NCI-H187 (cell line): ENCODE data around the gene BIRC5.
"Not testable (repeated sequence)": the region's sequence is repeated elsewhere in the genome, so short reads cannot be mapped to it uniquely, and the experiment has no call there.

Experiments used
- DNase-seq, 2 experiments: peaks; one replicate each; lab custom pipeline; 2025; lab: John Stamatoyannopoulos, UW

Gene BIRC5

GRCh38 chr17:78240012-78240655 is 26.1 kb downstream of the BIRC5 start:
- no peak for DNase-seq

- DNase-seq = no peak
These were observed 26.8 kb downstream of the BIRC5 start for GRCh38 chr17:78240839-78241238.

- no peak for DNase-seq
These were observed 27.4 kb downstream of the BIRC5 start for GRCh38 chr17:78241277-78242023.

GRCh38 chr17:78242024-78242742 is 28.1 kb downstream of the BIRC5 start:
- no peak for DNase-seq

- DNase-seq = no peak
These were observed 33.3 kb downstream of the BIRC5 start for GRCh38 chr17:78247304-78247703.

- DNase-seq = no peak
These were observed 34.2 kb downstream of the BIRC5 start for GRCh38 chr17:78248051-78248914.

GRCh38 chr17:78249074-78249817 is 35.2 kb downstream of the BIRC5 start:
- no peak for DNase-seq

GRCh38 chr17:78249818-78250806 is 36.1 kb downstream of the BIRC5 start:
- DNase-seq = no peak

- peak; percentile 55 to 62 for DNase-seq
These were observed 37.1 kb downstream of the BIRC5 start for GRCh38 chr17:78250891-78251772.

- DNase-seq = no peak
These were observed 37.7 kb downstream of the BIRC5 start for GRCh38 chr17:78251773-78252103.

GRCh38 chr17:78252111-78252634 is 38.1 kb downstream of the BIRC5 start:
- no peak for DNase-seq

- DNase-seq = no peak
These were observed 38.9 kb downstream of the BIRC5 start for GRCh38 chr17:78252701-78253635.

GRCh38 chr17:78253636-78253945 is 39.5 kb downstream of the BIRC5 start:
- not testable (repeated sequence) for DNase-seq

- peak; percentile 56 to 65 for DNase-seq
These were observed 40.1 kb downstream of the BIRC5 start for GRCh38 chr17:78253946-78254672.

- no peak for DNase-seq
These were observed 41.1 kb downstream of the BIRC5 start for GRCh38 chr17:78255029-78255656.

- no peak for DNase-seq
These were observed 42.1 kb downstream of the BIRC5 start for GRCh38 chr17:78255953-78256706.
